GM12892 (cell line): ENCODE data around the gene BORCS5. TPM values are rescaled to one million over a fixed set of nuclear protein-coding genes. Genes with fewer than 3 reads are reported as not detected.
A peak's percentile ranks its signal among the peaks of the same experiment; 100 is the strongest.
"Not testable (repeated sequence)": the region's sequence is repeated elsewhere in the genome, so short reads cannot be mapped to it uniquely, and the experiment has no call there.

Experiments
- DNase-seq: peaks from one replicate; pipeline ENCODE4 v3.0.0; 2011; ENCODE audit not compliant: insufficient read length
- FAIRE-seq: peaks from 2 replicates; lab custom pipeline; 2011; peaks lifted over from hg19 to GRCh38; lab: Jason Lieb, UNC
- POLR2A ChIP-seq: IDR thresholded peaks from 2 replicates; pipeline ENCODE4 v1.6.1; 2011; ENCODE audit warnings: low read depth, low read length, control low read depth
- POLR2AphosphoS5 ChIP-seq: IDR thresholded peaks from 2 replicates; pipeline ENCODE4 v1.6.1; 2011; ENCODE audit warnings: low read depth, low read length, control low read depth
- TAF1 ChIP-seq: IDR thresholded peaks from 2 replicates; pipeline ENCODE4 v1.6.1; 2011; ENCODE audit warnings: low read depth, mild to moderate bottlenecking, control low read depth, low read length, borderline replicate concordance
- polyA plus RNA-seq: library from polyadenylated mRNA; unstranded; fragments of >200 nt; gene quantifications from one replicate; pipeline ENCODE4 v1.2.1, GENCODE V29; 2012; ENCODE audit warnings: missing spikeins, inconsistent platforms; ENCODE audit not compliant: missing spikeins

The BORCS5 gene
- 8.9 TPM for polyA plus RNA-seq

- TF ChIP-seq TAF1 = peak; percentile 56
- TF ChIP-seq POLR2A = peak; percentile 97
- peak; percentile 97 for TF ChIP-seq POLR2AphosphoS5
- FAIRE-seq (peak; percentile 99), DNase-seq (peak; percentile 78)
Measured at GRCh38 chr12:12356896-12357718, at the start of gene BORCS5. TSS of gene BORCS5 (plus strand) at chr12:12357078. CDS start at chr12:12357452, 374 bp downstream.

- not testable (repeated sequence) for FAIRE-seq, DNase-seq
Measured at GRCh38 chr12:12310695-12311094, 46.2 kb upstream of the BORCS5 start.

DNA sequence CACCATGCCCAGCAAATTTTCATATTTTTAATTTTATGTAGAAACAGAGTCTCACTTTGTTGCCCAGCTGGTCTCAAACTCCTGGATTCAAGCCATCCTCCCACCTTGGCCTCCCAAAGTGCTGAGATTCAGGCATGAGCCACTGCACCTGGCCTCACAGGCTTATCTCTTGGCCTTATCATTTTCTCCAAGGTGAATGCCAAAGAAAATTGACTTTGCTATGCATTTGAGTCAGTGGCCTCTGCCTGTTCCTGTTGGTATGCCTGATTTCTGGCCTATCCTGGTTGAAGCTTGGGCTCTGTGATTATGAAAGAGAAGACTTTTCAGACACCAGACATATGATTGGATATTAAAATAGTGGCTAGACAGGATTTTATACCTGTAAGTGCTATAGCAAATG is 41.0 kb upstream of the BORCS5 start:
- no peak for TF ChIP-seq POLR2A
- TF ChIP-seq POLR2AphosphoS5 = no peak
- TF ChIP-seq TAF1 = no peak
- DNase-seq (no peak), FAIRE-seq (no peak)

- FAIRE-seq = no peak
- no peak for DNase-seq
- TF ChIP-seq TAF1 = no peak
- TF ChIP-seq POLR2AphosphoS5 = no peak
- TF ChIP-seq POLR2A = no peak
Measured at GRCh38 chr12:12319451-12320183, 37.3 kb upstream of the BORCS5 start.

DNA sequence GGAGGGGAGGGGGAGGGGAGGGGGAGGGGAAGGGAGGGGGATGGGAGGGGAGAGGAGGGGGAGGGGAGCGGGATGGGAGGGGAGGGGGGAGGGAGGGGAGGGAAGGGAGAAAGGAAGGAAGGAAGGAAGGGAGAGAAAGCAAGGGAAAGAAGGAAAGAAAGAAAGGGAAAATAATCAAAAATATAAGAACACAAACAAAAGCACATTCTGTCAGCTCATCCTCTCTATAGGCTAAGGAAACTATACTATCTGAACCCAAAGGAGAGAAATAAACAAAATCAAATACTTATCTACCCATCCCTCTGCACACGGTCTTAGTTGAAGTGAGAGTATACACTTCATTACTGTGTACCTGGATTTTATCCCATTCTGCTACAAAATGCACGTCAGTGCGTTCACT is 33.8 kb upstream of the BORCS5 start:
- FAIRE-seq (no peak), DNase-seq (no peak)
- TF ChIP-seq TAF1 (no peak), POLR2A (no peak), POLR2AphosphoS5 (no peak)

DNA sequence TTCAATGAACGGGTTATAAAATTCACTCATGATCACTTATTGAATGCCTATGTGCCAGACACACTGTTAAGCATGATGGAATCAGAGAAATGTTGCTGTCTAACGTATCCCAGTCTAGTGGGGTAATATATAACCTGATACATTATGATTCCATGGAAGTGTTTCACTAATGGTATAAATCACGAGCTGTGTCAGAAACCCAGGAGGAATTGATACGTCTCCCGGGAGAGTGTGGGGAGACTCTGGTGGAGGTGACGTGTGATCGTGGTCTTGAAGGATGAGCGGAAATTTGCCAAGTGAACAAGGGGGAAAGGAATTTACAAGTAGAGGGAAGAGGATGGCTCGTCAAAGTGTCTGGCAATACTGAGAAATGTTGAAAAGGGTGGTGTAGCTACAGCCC is 33.3 kb upstream of the BORCS5 start:
- no peak for DNase-seq
- TF ChIP-seq POLR2A (no peak), TAF1 (no peak), POLR2AphosphoS5 (no peak)
- no peak for FAIRE-seq

DNA sequence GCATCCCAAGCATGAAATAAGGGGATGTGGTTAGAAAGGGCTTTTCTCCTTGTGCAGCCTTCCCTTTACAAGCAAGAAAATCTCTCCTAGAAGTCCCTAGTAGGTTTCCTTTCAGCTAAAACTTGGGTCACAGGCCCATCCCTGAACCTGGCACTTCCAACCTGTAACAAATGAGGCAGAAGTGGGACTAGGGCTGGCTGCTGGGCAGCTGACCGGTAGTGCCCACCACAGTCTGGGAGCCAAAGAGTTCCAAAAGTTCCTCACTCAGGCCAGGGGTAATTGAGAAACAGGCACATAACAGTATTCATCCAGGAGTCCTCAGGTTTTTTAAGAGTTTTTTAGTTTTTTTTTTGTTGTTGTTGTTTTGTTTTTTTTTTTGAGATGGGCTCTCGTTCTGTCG is 30.6 kb upstream of the BORCS5 start:
- no peak for TF ChIP-seq POLR2A
- no peak for TF ChIP-seq POLR2AphosphoS5
- TF ChIP-seq TAF1 = no peak
- FAIRE-seq (no peak), DNase-seq (no peak)

DNA sequence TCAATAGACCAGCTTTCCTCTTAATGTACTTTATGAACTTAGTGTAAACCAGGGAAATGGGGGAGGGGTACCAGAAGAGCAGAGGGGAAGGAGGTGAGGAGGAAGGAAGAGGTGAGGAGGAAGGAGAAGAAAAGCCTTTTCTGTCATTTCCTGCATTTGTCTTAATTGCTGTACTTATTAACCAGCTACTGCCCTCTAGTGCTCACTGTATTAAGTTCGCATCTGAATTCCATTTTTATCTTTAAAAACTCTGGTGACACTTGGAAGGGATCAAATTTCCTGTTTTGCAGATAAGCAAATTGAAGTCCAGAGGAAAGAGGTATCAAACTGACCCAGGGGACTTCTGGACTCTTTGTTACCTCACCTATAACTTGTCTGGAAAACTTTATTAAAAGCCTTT is 29.1 kb upstream of the BORCS5 start:
- FAIRE-seq (peak; percentile 69), DNase-seq (peak; percentile 14)
- TF ChIP-seq POLR2AphosphoS5 = no peak
- no peak for TF ChIP-seq TAF1
- no peak for TF ChIP-seq POLR2A

- TF ChIP-seq POLR2A = no peak
- no peak for TF ChIP-seq POLR2AphosphoS5
- FAIRE-seq (no peak), DNase-seq (no peak)
Measured at GRCh38 chr12:12331244-12331771, 25.6 kb upstream of the BORCS5 start.

- FAIRE-seq (no peak), DNase-seq (no peak)
- no peak for TF ChIP-seq POLR2A
- TF ChIP-seq POLR2AphosphoS5 = no peak
- TF ChIP-seq TAF1 = no peak
Measured at GRCh38 chr12:12331896-12332295, 25.0 kb upstream of the BORCS5 start.

DNA sequence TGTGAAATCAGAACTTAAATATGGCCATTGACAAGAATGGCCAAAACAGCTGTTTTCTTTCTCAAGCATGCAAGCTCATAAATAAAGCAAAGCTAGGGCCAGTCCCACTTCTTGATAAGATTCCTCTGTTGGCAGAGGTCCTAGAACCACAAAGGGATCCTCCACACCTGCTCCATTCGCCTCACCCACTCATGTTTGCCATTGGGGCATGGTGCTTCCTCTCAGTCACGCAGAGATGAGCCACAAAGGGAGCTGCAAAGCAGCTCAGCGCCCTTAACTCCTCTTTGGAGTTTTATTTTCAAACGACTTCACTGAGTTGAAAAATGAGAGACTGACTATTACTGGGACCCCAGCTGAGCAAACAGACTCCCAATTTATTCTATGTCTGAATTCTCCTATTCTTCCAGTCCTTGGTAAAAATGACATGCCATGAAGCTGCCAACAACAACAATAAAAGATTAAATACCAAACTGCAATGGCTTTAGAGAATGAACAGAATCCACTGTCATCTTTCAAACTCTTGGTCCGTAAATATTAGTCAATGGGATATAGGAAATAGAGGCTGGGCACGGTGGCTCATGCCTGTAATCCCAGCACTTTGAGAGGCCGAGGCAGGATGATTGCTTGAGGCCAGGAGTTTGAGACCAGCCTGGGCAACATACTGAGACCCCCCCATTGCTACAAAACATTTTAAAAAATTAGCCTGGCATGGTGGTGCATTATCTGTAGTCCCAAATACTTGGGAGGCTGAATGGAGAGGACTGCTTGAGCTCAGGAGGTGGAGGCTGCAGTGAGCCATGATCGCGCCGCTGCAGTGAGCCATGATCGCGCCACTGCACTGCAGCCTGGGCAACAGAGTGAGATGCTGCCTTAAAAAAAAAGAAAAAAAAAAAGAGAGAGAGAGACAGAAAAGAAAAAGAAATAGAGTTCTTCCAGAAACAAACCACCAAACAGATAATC is 23.2 kb upstream of the BORCS5 start:
- FAIRE-seq = no peak
- DNase-seq = no peak

More for the DNA sequence above, 23.2 kb upstream of the BORCS5 start:
- TF ChIP-seq POLR2A = no peak
- no peak for TF ChIP-seq TAF1
- no peak for TF ChIP-seq POLR2AphosphoS5
